NK-92 treated with Interleukin-12 subunit alpha and Interleukin-12 subunit beta, amount 100 ng/mL, for 24 hours (cell line): ENCODE data around the gene PLA2G2C.

ENCODE experiments used
- DNase-seq: peaks from one replicate; lab custom pipeline; 2025; lab: John Stamatoyannopoulos, UW

PLA2G2C gene

GRCh38 chr1:20152599-20152930, 33.8 kb downstream of the PLA2G2C start:
- no peak for DNase-seq

DNA sequence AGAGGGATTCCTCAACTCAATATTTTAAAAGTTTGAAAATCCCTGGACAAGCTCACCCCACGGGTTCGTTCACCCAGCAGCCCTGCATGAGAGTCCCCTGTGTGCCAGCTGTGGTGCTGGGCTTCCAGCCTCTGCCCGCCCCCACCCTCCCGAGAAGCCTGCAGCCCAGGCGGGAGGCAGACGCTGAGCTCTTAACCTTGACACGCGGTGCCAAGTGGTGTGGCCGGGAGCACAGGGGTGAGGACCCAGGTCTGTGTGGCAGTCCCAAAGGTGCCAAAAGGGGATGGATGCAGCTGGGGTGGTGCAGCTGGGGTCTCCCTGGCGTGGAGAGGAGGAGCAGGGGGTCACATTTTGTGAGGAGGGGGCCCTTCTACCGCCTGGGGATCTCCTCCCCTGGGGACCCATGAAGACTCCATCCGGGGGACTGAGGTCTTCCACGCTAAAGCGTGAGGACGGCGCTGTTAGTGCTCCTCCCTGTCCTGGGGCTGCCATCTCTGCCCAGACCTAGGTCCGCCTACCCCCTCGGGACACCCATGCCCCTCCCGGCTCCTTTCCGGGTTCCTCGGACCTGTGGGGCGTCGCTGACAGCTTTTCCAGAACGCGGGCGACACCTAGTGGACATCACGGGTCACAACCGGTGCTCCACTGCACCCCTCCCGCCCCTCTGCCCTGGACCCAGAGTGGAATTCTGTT, 34.3 kb downstream of the PLA2G2C start:
- peak; percentile 55 for DNase-seq

GRCh38 chr1:20150969-20151368, 35.3 kb downstream of the PLA2G2C start:
- no peak for DNase-seq

DNA sequence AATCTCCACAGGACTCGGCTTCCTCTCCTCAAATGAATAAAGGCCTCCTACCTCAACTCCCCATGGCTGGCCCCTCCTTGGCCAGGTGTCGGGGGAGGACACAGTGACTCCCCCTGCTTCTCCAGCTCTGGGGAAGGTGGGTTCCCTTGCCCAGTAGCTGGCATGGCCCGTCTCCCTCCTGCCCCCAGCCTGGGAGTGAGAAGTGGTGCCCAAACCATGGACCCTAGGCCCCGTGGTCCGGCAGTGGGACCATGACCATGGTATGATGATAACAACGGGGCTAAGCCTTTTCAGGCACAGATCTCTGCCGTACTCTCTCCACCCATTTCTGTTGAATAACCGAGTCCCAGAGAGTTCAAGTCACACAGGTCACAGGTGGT, 36.0 kb downstream of the PLA2G2C start:
- DNase-seq = no peak

DNA sequence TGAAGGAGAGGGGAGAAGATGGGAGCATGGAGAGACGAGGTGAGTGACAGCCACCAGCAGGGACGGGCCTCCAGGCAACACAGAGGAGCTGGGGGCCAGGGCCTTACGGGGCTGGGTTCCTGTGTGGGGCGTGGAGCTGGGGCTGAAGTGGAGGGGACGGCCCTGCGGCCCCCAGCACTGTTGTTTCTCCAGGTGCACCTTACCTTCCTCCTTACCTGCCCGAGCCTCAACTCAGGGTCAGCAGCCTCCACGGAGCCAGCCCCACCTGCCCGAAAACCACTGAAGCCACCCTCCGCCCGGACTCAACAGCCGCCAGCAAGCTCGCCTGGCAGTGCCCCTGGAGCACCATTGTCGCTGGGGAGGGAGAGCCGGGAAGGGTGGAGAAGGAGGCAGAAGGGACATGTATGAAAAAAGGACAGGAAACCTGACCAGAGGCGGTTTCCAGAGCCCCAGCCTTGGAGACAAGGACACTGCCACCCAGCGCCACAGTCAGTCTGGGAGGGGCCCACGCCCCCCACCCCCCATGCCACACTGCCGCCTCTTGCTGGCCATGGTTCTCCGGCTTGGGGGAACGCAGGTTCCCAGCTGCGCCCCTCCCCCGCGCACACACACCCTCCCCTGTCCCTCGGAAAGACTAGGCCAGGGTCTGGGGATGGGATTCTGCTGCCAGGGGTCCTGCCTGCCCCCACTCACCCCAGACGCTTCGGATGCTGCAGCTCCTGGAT, 36.6 kb downstream of the PLA2G2C start:
- DNase-seq = no peak

- no peak for DNase-seq
Observed at GRCh38 chr1:20148571-20149500, 37.5 kb downstream of the PLA2G2C start.

DNA sequence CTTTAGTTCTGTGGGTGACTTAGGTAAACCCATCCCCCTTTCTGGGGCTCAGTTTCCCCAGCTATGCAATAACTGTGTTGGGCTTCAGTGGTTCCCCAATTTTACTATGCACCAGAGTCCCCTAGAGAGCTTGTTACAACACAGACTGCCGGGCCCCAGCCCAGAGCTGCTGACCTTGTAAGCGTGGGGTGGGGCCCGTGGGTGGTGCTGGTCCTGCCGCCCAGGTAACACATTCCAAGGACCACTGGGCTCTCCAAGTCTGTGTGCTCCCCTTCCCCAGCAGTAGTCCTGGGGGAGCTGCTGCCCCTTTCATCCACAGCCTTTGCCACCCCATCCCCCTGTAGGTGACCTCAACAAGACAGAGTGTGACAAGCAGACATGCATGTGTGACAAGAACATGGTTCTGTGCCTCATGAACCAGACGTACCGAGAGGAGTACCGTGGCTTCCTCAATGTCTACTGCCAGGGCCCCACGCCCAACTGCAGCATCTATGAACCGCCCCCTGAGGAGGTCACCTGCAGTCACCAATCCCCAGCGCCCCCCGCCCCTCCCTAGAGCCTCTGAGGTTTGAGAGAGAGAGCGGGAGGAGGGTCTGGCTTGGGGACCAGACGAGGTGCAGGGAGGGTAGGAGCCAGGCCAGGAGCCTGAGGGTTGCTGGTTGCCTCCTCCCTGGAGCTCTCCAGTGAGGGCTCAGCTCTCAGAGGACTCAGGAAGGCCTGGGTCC, 38.3 kb downstream of the PLA2G2C start:
- no peak for DNase-seq

DNA sequence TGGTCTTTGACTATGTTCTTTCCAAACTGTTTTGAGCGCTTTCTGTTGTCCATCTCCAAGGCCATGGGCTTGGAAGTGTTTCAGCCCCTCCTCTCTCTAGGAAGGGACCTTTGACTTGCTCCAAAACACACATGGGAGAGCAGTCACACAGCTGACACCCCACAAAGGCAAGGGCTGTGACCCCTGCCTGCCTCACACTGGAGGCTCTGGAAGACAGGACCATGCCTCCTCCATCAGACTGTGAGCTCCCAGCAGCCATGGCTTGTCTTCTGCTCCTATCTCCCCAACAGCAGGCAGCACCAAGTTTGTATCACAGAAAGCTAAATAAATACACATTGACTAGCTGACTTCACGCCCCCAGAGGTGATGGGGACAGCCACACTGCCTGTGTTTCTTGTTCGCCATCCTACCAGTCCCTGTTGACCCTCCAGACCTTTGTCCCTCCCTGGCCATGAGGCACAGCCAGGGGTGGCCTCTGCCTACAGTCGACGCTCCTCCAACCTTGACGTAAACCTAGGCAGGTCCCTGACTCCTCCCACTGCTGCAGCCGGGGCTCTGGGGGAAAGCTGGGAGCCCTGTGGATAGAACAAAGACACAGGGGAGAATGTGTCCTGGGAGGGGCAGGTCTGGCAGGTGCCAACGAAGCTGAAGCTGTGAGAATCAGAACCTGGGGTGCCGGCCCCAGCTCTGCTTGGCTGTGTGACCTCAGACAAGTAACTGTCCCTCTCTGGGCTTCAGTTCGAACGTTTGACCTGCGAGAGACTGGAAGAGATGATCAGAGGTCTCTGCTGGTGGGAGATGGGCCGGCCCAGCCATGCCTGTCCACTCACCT, 42.4 kb downstream of the PLA2G2C start:
- DNase-seq = no peak

GRCh38 chr1:20143318-20143717, 43.0 kb downstream of the PLA2G2C start:
- no peak for DNase-seq

DNA sequence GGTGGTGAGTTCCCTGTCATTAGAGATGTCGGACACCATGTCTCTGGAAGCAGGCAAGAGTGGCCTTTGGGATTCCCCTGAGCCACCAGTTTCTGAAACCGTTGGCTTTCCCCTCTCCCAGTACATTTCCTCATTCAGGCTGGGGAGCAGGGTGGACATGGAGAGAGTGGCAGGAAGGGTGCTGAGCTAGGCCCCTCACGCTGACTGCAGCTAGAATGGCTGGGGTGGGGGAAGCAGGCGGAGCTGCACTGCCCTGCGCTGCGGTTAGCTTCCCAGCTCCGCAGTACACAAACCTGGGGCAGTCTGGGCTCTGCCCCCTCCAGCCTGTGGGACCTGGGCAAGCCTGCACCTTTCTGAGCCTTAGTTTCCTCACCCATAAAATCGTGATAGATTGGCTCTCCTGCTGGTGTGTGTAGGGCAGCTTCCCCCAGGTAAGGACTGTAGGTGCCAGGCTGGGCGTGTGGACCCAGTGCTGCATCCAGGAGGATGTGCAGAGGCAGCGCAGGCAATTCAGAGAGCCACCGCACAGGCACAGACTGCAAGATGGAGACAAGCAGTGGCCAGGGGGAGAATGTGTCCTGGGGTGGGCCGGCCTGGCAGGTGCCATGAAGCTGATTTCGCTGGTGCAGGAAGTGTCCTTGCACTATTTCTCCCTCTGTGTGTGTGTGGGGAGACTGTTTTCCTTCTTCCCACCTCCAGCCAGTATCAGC, 44.2 kb downstream of the PLA2G2C start:
- DNase-seq = no peak

DNA sequence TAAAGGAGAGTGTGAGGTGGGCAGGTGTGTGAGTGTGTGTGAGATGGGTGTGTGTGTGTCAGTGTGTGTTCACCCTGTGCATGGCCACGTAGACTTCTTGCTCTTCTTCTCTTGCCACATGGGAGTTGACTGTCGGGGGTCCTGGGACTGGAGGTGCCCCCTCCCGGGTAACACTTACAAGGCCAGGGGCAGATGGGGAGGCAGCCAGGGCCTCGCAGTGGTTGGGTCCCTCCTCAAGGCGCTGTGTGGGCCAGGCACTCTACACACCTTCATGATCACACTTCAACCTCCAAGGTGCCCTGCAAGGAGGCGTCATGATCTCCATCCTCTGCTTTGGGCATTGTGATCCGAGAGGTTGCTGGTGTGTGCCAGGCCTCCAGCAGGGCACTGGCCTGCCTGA, 44.9 kb downstream of the PLA2G2C start:
- no peak for DNase-seq

- DNase-seq = no peak
Observed at GRCh38 chr1:20141001-20141400, 45.3 kb downstream of the PLA2G2C start.

- no peak for DNase-seq
Observed at GRCh38 chr1:20139776-20140612, 46.3 kb downstream of the PLA2G2C start.

DNA sequence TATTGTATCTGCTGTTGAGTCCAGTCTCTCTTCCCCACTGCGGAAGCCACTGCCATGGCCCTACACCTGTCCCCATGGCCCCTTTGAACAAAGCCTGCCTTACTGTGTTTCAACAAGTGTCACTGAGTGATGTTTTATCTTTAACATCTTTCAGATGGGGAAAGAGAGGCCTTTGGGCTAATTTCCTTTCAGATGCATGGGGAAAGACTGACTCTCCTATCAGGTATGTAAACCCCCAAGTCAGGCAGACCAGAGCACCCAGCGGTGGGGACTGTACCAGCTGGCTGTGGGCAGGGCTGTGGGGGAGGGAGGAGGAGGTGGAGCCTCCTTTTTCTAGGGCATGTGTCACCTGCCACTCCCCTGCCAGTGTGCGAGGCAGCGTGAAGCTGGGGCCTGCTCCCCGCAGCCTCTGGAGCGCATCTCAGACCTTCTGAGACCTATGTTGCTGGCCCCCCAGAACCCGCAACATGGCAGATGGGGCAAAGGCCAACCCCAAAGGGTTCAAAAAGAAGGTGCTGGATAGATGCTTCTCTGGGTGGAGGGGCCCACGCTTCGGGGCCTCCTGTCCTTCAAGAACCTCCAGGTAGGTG, 47.3 kb downstream of the PLA2G2C start, which contains the start of gene PLA2G2F:
PLA2G2F (plus strand) TSS at position 363 of the 590 bp plus-strand sequence; CDS start at position 468, 105 bp downstream.
- no peak for DNase-seq

DNA sequence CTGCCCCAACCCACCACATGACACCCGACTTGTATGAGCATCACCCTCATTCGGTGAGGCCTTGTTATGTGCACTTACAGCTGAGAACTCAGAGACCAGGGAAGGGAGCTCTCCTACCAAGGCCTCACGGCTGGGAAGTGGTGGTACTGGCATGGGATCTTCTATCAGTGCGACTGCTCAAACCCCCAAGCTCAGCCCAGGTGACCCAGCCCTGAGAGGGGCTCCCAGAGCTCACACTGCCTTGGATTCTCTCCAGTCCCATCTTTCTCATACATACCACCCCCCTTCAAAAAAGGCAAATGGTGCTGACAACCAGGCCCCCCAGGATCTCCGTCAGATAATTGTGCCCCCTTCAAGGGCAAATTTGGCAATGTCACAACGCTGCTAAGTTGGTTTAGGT, 48.0 kb downstream of the PLA2G2C start:
- DNase-seq = no peak

GRCh38 chr1:20137604-20138003, 48.7 kb downstream of the PLA2G2C start:
- DNase-seq = no peak

DNA sequence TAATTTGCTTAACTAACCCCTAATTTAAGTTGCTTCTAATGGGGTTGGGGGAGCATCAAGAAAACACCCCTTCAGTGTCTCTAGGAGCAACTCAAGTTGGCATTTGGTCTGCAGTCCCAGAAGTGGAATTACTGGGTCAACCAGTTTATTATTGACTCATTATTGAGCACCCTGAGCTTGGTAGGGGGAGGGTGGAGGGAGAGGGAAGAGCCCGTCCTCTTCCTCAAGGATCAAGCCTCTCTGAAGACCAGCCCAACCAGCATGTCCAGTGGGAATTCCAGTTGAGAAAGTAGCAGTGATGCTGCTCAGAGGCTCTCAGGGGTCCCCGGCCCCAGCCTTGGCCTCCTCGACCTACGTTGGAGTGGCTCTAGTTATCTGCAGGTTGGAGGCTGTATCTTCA, 49.3 kb downstream of the PLA2G2C start:
- no peak for DNase-seq

GRCh38 chr1:20136249-20136648, 50.1 kb downstream of the PLA2G2C start:
- DNase-seq = no peak

DNA sequence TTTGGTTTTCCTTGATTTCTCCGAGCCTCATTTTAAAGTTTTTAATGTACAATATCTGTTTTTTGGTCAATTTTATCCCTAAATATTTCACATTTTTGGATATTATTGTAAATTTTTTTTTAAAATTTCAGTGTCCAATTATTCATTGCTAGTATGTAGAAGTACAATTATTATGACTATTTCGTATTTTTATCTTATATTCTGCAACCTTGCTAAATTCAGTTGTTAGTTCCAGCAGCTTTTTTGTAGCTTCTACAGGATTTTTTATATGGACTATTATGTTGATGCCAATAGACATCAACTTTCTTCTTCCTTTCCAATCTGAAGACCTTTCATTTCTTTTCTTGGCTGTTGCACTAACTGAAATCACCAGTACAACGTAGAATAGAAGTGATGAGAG, 51.3 kb downstream of the PLA2G2C start:
- DNase-seq = no peak
